Measurements from ENCODE around the gene TBC1D7.
A peak's percentile ranks its signal among the peaks of the same experiment; 100 is the strongest.

Gene TBC1D7

DNA sequence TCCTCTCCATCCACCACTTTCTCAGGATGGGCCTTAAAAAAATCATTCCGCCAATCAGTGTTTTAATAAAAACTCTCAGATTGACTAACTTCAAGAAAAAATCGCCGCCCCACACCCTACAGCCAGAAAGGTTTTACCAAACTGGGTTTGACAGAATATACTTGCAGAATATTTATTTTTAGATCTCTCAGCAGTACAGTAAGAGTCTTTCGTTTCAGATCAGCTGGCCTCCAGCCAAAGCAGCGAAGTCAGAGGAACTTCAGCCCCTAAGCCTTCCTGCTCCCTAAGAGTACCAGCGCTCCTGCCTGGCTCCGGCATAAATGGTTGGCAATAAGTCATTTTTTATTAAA is 24.7 kb downstream of the TBC1D7 start:
- TF ChIP-seq, protein P1, sequence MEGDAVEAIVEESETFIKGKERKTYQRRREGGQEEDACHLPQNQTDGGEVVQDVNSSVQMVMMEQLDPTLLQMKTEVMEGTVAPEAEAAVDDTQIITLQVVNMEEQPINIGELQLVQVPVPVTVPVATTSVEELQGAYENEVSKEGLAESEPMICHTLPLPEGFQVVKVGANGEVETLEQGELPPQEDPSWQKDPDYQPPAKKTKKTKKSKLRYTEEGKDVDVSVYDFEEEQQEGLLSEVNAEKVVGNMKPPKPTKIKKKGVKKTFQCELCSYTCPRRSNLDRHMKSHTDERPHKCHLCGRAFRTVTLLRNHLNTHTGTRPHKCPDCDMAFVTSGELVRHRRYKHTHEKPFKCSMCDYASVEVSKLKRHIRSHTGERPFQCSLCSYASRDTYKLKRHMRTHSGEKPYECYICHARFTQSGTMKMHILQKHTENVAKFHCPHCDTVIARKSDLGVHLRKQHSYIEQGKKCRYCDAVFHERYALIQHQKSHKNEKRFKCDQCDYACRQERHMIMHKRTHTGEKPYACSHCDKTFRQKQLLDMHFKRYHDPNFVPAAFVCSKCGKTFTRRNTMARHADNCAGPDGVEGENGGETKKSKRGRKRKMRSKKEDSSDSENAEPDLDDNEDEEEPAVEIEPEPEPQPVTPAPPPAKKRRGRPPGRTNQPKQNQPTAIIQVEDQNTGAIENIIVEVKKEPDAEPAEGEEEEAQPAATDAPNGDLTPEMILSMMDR (IDR thresholded peaks at IDR 0.05; ENCODE audit: low read depth, low read length), result no peak
- no peak overlapping the region for H3K4me3 ChIP-seq (ENCODE audit: low read depth, low read length)
- DNase-seq, result peak; percentile 65
- H3K27ac ChIP-seq, result peak overlapping the region; percentile 72
- no peaks in the 10 kb centered on the region for H3K9me3 ChIP-seq (ENCODE audit: severe bottlenecking)
- H3K36me3 ChIP-seq, result peaks cover 71% of the 10 kb centered on the region
- H3K27me3 ChIP-seq (ENCODE audit: insufficient read depth, low read depth, severe bottlenecking), result no peaks in the 10 kb centered on the region

- DNase-seq, result no peak
- H3K27ac ChIP-seq, result peak overlapping the region; percentile 72
- TF ChIP-seq, protein P1 (IDR thresholded peaks at IDR 0.05; ENCODE audit: low read depth, low read length), result no peak
- no peaks in the 10 kb centered on the region for H3K9me3 ChIP-seq (ENCODE audit: severe bottlenecking)
- H3K4me3 ChIP-seq (ENCODE audit: low read depth, low read length), result no peak overlapping the region
- no peaks in the 10 kb centered on the region for H3K27me3 ChIP-seq (ENCODE audit: insufficient read depth, low read depth, severe bottlenecking)
- H3K36me3 ChIP-seq, result peaks cover 71% of the 10 kb centered on the region
These were observed 25.3 kb downstream of the TBC1D7 start for GRCh38 chr6:13302751-13303667.

DNA sequence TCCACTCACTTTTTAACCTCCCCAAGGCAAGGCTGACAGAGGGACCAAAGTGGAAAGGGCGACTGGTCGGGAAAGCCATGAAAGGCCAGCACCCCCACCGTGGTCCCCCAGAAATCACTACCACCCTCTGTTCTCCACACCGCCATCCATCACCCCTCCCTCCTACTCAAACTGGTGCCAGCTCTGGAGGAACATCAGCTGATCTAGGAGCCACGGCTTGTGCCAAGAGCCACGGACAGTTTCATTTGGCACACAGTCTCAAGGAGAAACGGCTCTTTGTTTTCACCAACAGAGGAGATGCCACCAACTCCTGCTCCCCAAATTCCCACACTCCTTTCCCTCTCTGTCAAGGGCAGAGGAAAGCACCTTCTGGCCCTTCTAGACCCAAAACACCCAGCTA is 26.0 kb downstream of the TBC1D7 start:
- Histone ChIP-seq H3K27ac (no peak overlapping the region), H3K4me3 (ENCODE audit: low read depth, low read length) (no peak overlapping the region), H3K36me3 (peaks cover 68% of the 10 kb centered on the region), H3K27me3 (ENCODE audit: insufficient read depth, low read depth, severe bottlenecking) (no peaks in the 10 kb centered on the region), H3K9me3 (ENCODE audit: severe bottlenecking) (no peaks in the 10 kb centered on the region)
- no peak for DNase-seq
- TF ChIP-seq, protein P1 (IDR thresholded peaks at IDR 0.05; ENCODE audit: low read depth, low read length), result no peak

GRCh38 chr6:13300643-13301590 is 27.4 kb downstream of the TBC1D7 start:
- no peak overlapping the region for H3K27ac ChIP-seq

GRCh38 chr6:13299918-13300317 is 28.4 kb downstream of the TBC1D7 start:
- Histone ChIP-seq H3K4me3 (ENCODE audit: low read depth, low read length) (no peak overlapping the region), H3K27me3 (ENCODE audit: insufficient read depth, low read depth, severe bottlenecking) (no peaks in the 10 kb centered on the region), H3K27ac (no peak overlapping the region), H3K36me3 (peaks cover 60% of the 10 kb centered on the region), H3K9me3 (ENCODE audit: severe bottlenecking) (no peaks in the 10 kb centered on the region)
- TF ChIP-seq, protein P1 (IDR thresholded peaks at IDR 0.05; ENCODE audit: low read depth, low read length), result no peak
- no peak for DNase-seq

More at GRCh38 chr6:13300643-13301590, 27.4 kb downstream of the TBC1D7 start:
- Histone ChIP-seq H3K9me3 (ENCODE audit: severe bottlenecking) (no peaks in the 10 kb centered on the region), H3K4me3 (ENCODE audit: low read depth, low read length) (no peak overlapping the region), H3K36me3 (peaks cover 59% of the 10 kb centered on the region), H3K27me3 (ENCODE audit: insufficient read depth, low read depth, severe bottlenecking) (no peaks in the 10 kb centered on the region)
- no peak for DNase-seq
- TF ChIP-seq, protein P1 (IDR thresholded peaks at IDR 0.05; ENCODE audit: low read depth, low read length), result no peak

Data from WERI-Rb-1 (cell line).